Liver (tissue), 3 donors: ENCODE results near the gene HHIPL1.

Source experiments
- EGR1 ChIP-seq, 2 donors: IDR thresholded peaks; 2 replicates each; pipeline ENCODE4 v1.6.1; 2016 to 2018; ENCODE audit warnings: antibody characterized with exemption in 2 of 2, low read depth in 2 of 2
- FOXA2 ChIP-seq: IDR thresholded peaks from 2 replicates; pipeline ENCODE4 v1.6.1; 2016; ENCODE audit warnings: antibody characterized with exemption
- GABPA ChIP-seq, 2 donors: IDR thresholded peaks in 1 of 2; conservative IDR thresholded peaks in 1 of 2; 2 replicates each; pipeline ENCODE4 v1.6.1; 2016; ENCODE audit warnings: antibody characterized with exemption in 2 of 2, mild to moderate bottlenecking in 1 of 2, moderate library complexity in 1 of 2
- HNF4G ChIP-seq: IDR thresholded peaks from 2 replicates; pipeline ENCODE4 v1.6.1; 2016; ENCODE audit warnings: antibody characterized with exemption
- NR2F2 ChIP-seq: IDR thresholded peaks from 2 replicates; pipeline ENCODE4 v1.6.1; 2016; ENCODE audit warnings: antibody characterized with exemption
- RAD21 ChIP-seq, 2 donors: IDR thresholded peaks; 2 replicates each; pipeline ENCODE4 v1.6.1; 2016; ENCODE audit warnings: antibody characterized with exemption in 2 of 2, mild to moderate bottlenecking in 2 of 2
- RXRA ChIP-seq, 2 donors: IDR thresholded peaks; 2 replicates each; pipeline ENCODE4 v1.6.1; 2017 to 2018; ENCODE audit warnings: antibody characterized with exemption in 2 of 2, mild to moderate bottlenecking in 1 of 2
- SP1 ChIP-seq: IDR thresholded peaks from 2 replicates; pipeline ENCODE4 v1.6.1; 2018; ENCODE audit warnings: antibody characterized with exemption, mild to moderate bottlenecking
- TAF1 ChIP-seq: conservative IDR thresholded peaks from 2 replicates; pipeline ENCODE4 v1.6.1; 2016; ENCODE audit warnings: antibody characterized with exemption, mild to moderate bottlenecking
- TF ChIP-seq, protein P1 (sequence below): fragments of 150-350 bp; IDR thresholded peaks from 2 replicates; pipeline ENCODE4 v1.5.1; 2017; ENCODE audit warnings: improper control_type of control experiment, low read depth, low read length; ENCODE audit not compliant: missing input control
- TF ChIP-seq, protein P2 (sequence below): IDR thresholded peaks from 2 replicates; pipeline ENCODE4 v1.6.1; 2016; ENCODE audit warnings: antibody characterized with exemption
- TF ChIP-seq, protein P3 (sequence below): IDR thresholded peaks from 2 replicates; pipeline ENCODE4 v1.6.1; 2016; ENCODE audit warnings: antibody characterized with exemption, mild to moderate bottlenecking
- TF ChIP-seq, protein P4 (sequence below): IDR thresholded peaks from 2 replicates; pipeline ENCODE4 v1.6.1; 2016; ENCODE audit warnings: antibody characterized with exemption
- TF ChIP-seq, protein P5 (sequence below): IDR thresholded peaks from 2 replicates; pipeline ENCODE4 v1.6.1; 2016; ENCODE audit warnings: antibody characterized with exemption
- donor health status: healthy.
- donor health status: healthy.

DNA sequence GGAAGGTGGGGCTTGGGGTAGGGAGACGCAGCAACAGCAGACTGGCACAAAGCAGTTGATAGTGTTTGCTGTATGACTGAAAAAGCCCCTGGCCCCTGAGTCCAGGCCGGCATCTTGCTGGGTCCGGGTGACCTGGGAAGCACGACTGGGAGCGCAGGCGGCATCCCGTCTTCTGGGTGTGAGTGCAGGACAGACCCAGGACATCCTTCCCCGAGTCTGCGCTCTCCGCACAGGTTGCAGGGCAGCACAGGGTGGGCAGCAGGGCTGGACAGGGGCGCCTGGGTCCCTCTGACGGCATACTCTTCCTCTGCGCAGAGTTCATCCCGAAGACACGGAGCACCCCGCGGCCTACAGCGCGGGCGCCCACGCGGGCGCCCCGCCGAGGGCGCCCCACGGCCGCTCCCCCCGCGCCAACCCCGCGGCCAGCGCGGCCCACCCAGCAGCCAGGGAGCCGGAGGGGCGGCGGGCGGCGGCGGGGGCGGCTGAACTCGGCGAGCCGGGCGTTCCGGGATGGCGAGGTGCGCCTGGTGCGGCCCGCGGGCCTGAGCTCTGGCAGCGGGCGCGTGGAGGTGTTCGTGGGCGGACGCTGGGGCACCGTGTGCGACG, 29.9 kb downstream of the HHIPL1 start:
- TF ChIP-seq NR2F2 (no peak), GABPA (IDR thresholded peaks at IDR 0.05 in 1 of 2, conservative IDR thresholded peaks at IDR 0.05 in 1 of 2) (no peak), HNF4G (no peak), FOXA2 (no peak), RAD21 (IDR thresholded peaks at IDR 0.05) (no peak), SP1 (no peak), RXRA (IDR thresholded peaks at IDR 0.05) (no peak), TAF1 (no peak), EGR1 (IDR thresholded peaks at IDR 0.05; ENCODE audit: low read depth in 2 of 2) (no peak)
- TF ChIP-seq, protein P1, sequence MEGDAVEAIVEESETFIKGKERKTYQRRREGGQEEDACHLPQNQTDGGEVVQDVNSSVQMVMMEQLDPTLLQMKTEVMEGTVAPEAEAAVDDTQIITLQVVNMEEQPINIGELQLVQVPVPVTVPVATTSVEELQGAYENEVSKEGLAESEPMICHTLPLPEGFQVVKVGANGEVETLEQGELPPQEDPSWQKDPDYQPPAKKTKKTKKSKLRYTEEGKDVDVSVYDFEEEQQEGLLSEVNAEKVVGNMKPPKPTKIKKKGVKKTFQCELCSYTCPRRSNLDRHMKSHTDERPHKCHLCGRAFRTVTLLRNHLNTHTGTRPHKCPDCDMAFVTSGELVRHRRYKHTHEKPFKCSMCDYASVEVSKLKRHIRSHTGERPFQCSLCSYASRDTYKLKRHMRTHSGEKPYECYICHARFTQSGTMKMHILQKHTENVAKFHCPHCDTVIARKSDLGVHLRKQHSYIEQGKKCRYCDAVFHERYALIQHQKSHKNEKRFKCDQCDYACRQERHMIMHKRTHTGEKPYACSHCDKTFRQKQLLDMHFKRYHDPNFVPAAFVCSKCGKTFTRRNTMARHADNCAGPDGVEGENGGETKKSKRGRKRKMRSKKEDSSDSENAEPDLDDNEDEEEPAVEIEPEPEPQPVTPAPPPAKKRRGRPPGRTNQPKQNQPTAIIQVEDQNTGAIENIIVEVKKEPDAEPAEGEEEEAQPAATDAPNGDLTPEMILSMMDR, result no peak
- TF ChIP-seq, protein P2, sequence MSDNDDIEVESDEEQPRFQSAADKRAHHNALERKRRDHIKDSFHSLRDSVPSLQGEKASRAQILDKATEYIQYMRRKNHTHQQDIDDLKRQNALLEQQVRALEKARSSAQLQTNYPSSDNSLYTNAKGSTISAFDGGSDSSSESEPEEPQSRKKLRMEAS, result no peak
- TF ChIP-seq, protein P3, sequence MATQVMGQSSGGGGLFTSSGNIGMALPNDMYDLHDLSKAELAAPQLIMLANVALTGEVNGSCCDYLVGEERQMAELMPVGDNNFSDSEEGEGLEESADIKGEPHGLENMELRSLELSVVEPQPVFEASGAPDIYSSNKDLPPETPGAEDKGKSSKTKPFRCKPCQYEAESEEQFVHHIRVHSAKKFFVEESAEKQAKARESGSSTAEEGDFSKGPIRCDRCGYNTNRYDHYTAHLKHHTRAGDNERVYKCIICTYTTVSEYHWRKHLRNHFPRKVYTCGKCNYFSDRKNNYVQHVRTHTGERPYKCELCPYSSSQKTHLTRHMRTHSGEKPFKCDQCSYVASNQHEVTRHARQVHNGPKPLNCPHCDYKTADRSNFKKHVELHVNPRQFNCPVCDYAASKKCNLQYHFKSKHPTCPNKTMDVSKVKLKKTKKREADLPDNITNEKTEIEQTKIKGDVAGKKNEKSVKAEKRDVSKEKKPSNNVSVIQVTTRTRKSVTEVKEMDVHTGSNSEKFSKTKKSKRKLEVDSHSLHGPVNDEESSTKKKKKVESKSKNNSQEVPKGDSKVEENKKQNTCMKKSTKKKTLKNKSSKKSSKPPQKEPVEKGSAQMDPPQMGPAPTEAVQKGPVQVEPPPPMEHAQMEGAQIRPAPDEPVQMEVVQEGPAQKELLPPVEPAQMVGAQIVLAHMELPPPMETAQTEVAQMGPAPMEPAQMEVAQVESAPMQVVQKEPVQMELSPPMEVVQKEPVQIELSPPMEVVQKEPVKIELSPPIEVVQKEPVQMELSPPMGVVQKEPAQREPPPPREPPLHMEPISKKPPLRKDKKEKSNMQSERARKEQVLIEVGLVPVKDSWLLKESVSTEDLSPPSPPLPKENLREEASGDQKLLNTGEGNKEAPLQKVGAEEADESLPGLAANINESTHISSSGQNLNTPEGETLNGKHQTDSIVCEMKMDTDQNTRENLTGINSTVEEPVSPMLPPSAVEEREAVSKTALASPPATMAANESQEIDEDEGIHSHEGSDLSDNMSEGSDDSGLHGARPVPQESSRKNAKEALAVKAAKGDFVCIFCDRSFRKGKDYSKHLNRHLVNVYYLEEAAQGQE, result no peak
- TF ChIP-seq, protein P4, sequence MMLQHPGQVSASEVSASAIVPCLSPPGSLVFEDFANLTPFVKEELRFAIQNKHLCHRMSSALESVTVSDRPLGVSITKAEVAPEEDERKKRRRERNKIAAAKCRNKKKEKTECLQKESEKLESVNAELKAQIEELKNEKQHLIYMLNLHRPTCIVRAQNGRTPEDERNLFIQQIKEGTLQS, result no peak
- TF ChIP-seq, protein P5, sequence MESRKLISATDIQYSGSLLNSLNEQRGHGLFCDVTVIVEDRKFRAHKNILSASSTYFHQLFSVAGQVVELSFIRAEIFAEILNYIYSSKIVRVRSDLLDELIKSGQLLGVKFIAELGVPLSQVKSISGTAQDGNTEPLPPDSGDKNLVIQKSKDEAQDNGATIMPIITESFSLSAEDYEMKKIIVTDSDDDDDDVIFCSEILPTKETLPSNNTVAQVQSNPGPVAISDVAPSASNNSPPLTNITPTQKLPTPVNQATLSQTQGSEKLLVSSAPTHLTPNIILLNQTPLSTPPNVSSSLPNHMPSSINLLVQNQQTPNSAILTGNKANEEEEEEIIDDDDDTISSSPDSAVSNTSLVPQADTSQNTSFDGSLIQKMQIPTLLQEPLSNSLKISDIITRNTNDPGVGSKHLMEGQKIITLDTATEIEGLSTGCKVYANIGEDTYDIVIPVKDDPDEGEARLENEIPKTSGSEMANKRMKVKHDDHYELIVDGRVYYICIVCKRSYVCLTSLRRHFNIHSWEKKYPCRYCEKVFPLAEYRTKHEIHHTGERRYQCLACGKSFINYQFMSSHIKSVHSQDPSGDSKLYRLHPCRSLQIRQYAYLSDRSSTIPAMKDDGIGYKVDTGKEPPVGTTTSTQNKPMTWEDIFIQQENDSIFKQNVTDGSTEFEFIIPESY, result no peak
